HL-60 (cell line): Measurements from ENCODE around the gene GLI2.

ENCODE experiments used
- DNase-seq, 2 experiments: peaks; one replicate each; pipeline ENCODE4 v3.0.0-alpha.2; 2010 to 2020; ENCODE audit warnings: low read depth in 1 of 2, low spot score in 1 of 2
- H3K27ac ChIP-seq: fragments of 250-450 bp; sonication (Bioruptor Pico); replicated peaks from 2 replicates; pipeline ENCODE4 v1.5.1; 2020; ENCODE audit warnings: mild to moderate bottlenecking, moderate library complexity
- H3K27me3 ChIP-seq: fragments of 250-450 bp; sonication (Bioruptor Pico); 2 replicates; pipeline ENCODE4 v1.5.1; 2021; ENCODE audit warnings: mild to moderate bottlenecking, moderate library complexity; ENCODE audit not compliant: insufficient read depth, poor library complexity, severe bottlenecking
- H3K4me3 ChIP-seq: replicated peaks from 2 replicates; pipeline ENCODE4 v1.5.1; 2011; ENCODE audit warnings: mild to moderate bottlenecking, control low read depth, low read length; ENCODE audit not compliant: insufficient read depth
- GABPA ChIP-seq: IDR thresholded peaks from 2 replicates; pipeline ENCODE4 v1.6.1; 2012; ENCODE audit warnings: low read depth
- POLR2AphosphoS5 ChIP-seq: IDR thresholded peaks from 2 replicates; pipeline ENCODE4 v1.6.1; 2012; ENCODE audit warnings: low read depth
- SPI1 ChIP-seq: IDR thresholded peaks from 2 replicates; pipeline ENCODE4 v1.6.1; 2012; ENCODE audit warnings: low read depth, mild to moderate bottlenecking, borderline replicate concordance
- TF ChIP-seq, protein P1 (sequence below): IDR thresholded peaks from 2 replicates; pipeline ENCODE4 v1.6.1; 2012; ENCODE audit warnings: low read depth; ENCODE audit not compliant: insufficient replicate concordance
- TF ChIP-seq, protein P2 (sequence below): IDR thresholded peaks from one replicate; pipeline ENCODE4 v1.5.1; 2011; ENCODE audit warnings: low read length, control low read depth, inconsistent platforms; ENCODE audit not compliant: insufficient read depth

Gene GLI2

DNA sequence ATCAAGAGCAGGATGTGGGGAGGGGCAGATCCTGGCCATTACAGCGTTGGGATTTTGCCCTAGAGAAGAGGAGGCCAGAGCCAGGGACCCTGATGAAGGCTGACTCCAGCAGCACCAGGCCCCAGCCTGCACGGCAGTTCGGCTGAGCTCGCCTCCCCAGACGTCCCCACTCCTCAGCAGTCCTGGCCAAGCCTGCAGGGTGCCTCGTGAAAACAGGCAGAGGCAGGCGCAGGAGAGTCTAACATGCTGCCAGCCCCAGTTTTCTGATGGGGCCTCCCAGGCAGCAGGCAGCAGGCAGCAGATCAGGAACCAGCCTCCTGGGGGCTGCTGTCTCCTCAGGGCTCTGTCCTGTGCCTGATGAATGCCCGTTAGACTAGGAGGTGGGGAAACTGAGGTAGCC is 19.7 kb upstream of the GLI2 start:
- TF ChIP-seq SPI1: no peak
- H3K4me3 ChIP-seq: no peak overlapping the region
- peaks cover 2% of the 10 kb centered on the region for H3K27me3 ChIP-seq
- no peak for DNase-seq
- no peak overlapping the region for H3K27ac ChIP-seq

DNA sequence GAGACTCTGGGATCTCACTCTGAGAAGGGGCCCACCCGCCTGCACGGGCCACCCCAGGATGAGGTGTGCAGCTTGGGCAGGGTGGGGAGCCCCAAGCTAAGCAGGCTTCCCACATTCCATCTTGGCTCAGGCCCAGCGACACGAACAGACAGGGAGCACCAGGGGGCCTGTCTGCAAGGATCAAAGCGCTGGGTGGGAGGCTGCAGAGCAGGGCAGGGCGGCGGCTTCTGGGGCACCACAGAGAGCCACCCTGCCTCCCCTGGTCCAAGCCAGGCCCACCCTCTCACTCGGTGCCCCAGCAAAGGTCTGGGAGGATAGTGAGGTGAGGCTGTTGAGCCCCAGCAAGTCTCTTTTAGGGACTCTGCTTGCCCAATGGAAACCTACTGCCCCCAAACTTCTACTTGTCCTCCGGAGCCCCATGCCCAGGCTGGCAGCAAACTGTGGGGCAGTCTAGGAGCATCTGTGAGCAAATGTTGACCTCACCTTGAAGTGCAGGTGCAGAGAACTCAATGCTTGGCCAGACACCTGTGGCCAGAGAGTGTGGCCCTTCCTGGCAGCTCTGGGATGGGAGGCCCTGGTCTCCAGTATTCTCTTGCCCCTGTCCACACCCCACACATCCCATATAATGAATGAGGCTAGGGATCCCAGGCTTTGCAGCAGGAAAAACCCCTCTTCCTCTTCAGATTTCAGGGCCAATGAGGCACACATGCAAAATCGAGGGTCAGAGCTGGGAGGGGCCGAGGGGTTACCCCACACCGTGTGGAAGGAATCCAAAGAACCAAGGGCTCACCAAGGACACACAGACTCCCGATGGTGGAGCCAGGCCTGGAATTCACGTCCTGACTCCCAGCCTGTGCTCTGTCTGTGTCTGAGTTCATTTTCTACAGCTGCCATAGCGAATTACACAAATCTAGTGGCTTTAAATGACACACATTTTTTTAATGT is 18.8 kb upstream of the GLI2 start:
- TF ChIP-seq POLR2AphosphoS5 (no peak), SPI1 (no peak), GABPA (no peak)
- TF ChIP-seq, protein P1, sequence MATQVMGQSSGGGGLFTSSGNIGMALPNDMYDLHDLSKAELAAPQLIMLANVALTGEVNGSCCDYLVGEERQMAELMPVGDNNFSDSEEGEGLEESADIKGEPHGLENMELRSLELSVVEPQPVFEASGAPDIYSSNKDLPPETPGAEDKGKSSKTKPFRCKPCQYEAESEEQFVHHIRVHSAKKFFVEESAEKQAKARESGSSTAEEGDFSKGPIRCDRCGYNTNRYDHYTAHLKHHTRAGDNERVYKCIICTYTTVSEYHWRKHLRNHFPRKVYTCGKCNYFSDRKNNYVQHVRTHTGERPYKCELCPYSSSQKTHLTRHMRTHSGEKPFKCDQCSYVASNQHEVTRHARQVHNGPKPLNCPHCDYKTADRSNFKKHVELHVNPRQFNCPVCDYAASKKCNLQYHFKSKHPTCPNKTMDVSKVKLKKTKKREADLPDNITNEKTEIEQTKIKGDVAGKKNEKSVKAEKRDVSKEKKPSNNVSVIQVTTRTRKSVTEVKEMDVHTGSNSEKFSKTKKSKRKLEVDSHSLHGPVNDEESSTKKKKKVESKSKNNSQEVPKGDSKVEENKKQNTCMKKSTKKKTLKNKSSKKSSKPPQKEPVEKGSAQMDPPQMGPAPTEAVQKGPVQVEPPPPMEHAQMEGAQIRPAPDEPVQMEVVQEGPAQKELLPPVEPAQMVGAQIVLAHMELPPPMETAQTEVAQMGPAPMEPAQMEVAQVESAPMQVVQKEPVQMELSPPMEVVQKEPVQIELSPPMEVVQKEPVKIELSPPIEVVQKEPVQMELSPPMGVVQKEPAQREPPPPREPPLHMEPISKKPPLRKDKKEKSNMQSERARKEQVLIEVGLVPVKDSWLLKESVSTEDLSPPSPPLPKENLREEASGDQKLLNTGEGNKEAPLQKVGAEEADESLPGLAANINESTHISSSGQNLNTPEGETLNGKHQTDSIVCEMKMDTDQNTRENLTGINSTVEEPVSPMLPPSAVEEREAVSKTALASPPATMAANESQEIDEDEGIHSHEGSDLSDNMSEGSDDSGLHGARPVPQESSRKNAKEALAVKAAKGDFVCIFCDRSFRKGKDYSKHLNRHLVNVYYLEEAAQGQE: no peak
- TF ChIP-seq, protein P2, sequence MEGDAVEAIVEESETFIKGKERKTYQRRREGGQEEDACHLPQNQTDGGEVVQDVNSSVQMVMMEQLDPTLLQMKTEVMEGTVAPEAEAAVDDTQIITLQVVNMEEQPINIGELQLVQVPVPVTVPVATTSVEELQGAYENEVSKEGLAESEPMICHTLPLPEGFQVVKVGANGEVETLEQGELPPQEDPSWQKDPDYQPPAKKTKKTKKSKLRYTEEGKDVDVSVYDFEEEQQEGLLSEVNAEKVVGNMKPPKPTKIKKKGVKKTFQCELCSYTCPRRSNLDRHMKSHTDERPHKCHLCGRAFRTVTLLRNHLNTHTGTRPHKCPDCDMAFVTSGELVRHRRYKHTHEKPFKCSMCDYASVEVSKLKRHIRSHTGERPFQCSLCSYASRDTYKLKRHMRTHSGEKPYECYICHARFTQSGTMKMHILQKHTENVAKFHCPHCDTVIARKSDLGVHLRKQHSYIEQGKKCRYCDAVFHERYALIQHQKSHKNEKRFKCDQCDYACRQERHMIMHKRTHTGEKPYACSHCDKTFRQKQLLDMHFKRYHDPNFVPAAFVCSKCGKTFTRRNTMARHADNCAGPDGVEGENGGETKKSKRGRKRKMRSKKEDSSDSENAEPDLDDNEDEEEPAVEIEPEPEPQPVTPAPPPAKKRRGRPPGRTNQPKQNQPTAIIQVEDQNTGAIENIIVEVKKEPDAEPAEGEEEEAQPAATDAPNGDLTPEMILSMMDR: no peak
- no peak for DNase-seq
- Histone ChIP-seq H3K4me3 (no peak overlapping the region), H3K27ac (no peak overlapping the region), H3K27me3 (peaks cover 2% of the 10 kb centered on the region)

DNA sequence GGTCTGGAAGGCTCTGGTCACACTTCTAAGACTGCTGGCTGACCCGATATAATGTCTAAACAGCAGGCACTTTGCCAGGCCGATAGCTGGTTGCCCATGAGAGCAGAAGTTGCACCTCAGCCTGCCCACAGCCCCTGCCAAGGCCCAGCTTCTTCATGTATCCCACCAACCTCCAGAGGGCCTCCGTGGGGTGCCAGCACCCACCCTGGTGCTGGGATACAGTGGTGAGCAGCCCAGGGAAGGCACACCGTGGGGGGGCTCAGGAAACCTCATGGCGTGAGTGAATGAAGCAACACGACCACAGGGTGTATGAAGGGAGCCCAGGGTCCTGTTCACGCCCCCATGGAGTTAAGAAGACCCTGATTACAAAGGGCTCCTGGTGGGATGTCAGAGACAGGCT is 16.2 kb upstream of the GLI2 start:
- no peak for TF ChIP-seq GABPA
- TF ChIP-seq, protein P1: no peak
- no peak for TF ChIP-seq SPI1
- TF ChIP-seq POLR2AphosphoS5: no peak
- TF ChIP-seq, protein P2: no peak
- peaks cover 2% of the 10 kb centered on the region for H3K27me3 ChIP-seq
- H3K27ac ChIP-seq: no peak overlapping the region
- H3K4me3 ChIP-seq: no peak overlapping the region
- no peak for DNase-seq

DNA sequence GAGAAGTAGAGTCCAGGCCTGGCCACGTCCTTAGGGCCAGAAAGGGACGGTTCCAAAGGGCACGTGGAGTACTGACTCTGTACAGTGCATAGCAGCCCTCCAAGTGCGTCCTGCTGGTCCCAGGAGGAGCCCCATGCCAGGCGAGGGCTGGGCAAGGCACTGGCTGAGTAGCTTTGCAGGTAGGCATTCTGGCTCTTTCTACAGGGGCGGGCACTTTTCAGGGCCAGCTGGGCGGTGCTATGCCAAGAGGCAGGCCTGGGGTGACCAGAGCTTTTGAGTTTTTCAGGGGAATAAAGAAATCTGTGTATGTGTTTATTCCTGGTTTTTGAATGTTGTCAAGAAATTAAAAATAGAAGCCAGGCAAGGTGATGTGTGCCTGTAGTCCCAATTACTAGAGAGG is 15.4 kb upstream of the GLI2 start:
- no peak overlapping the region for H3K27ac ChIP-seq
- TF ChIP-seq GABPA (no peak), POLR2AphosphoS5 (no peak), SPI1 (no peak)
- TF ChIP-seq, protein P1: no peak
- TF ChIP-seq, protein P2: no peak
- no peak overlapping the region for H3K4me3 ChIP-seq
- peaks cover 2% of the 10 kb centered on the region for H3K27me3 ChIP-seq
- DNase-seq: no peak
